HepG2 (cell line): ENCODE measurements around the gene CCDC148. TPM values are rescaled to one million over a fixed set of nuclear protein-coding genes. Genes with fewer than 3 reads are reported as not detected.
A peak's percentile ranks its signal among the peaks of the same experiment; 100 is the strongest.

Source experiments
- ELF3 ChIP-seq: IDR thresholded peaks from 2 replicates; pipeline ENCODE4 v1.6.1; 2016; ENCODE audit warnings: missing genetic modification reagents, missing compliant biosample characterization
- FOXA1 ChIP-seq, 2 experiments: fragments of 450-650 bp in 1 of 2; sonication (generic) in 1 of 2; formaldehyde crosslinking in 1 of 2; IDR thresholded peaks; 2 replicates each; pipeline versions ENCODE4 v1.4.0 to v1.6.1; 2016 to 2020; ENCODE audit warnings: missing genetic modification reagents in 1 of 2
- FOXK1 ChIP-seq: sonication (generic); formaldehyde crosslinking; IDR thresholded peaks from 2 replicates; pipeline ENCODE4 v1.4.0; 2020; ENCODE audit warnings: low read depth, missing genetic modification reagents, borderline replicate concordance
- GZF1 ChIP-seq: sonication (generic); formaldehyde crosslinking; IDR thresholded peaks from 2 replicates; pipeline ENCODE4 v1.5.1; 2020; ENCODE audit warnings: mild to moderate bottlenecking, missing genetic modification reagents
- NCOA1 ChIP-seq: sonication (generic); formaldehyde crosslinking; IDR thresholded peaks from 2 replicates; pipeline ENCODE4 v1.9.0; 2021; ENCODE audit warnings: missing genetic modification reagents
- NR2C2 ChIP-seq: sonication (generic); formaldehyde crosslinking; IDR thresholded peaks from 2 replicates; pipeline ENCODE4 v1.4.0; 2020; ENCODE audit warnings: missing genetic modification reagents, mild to moderate bottlenecking, moderate library complexity, borderline replicate concordance
- PHF21A ChIP-seq: sonication (generic); formaldehyde crosslinking; IDR thresholded peaks from 2 replicates; pipeline ENCODE4 v1.5.0; 2020; ENCODE audit warnings: mild to moderate bottlenecking, missing genetic modification reagents
- RXRB ChIP-seq: IDR thresholded peaks from 2 replicates; pipeline ENCODE4 v1.6.1; 2016; ENCODE audit warnings: borderline replicate concordance, missing genetic modification reagents, missing compliant biosample characterization
- SPEN ChIP-seq: sonication (generic); formaldehyde crosslinking; IDR thresholded peaks from 2 replicates; pipeline ENCODE4 v1.5.1; 2020; ENCODE audit warnings: low read depth, mild to moderate bottlenecking, missing genetic modification reagents
- TEAD2 ChIP-seq: sonication (generic); formaldehyde crosslinking; IDR thresholded peaks from 2 replicates; pipeline ENCODE4 v1.9.0; 2021; ENCODE audit warnings: missing genetic modification reagents
- ZBTB20 ChIP-seq: sonication (generic); formaldehyde crosslinking; IDR thresholded peaks from 2 replicates; pipeline ENCODE4 v1.8.1; 2023; ENCODE audit warnings: missing genetic modification reagents, low read depth, mild to moderate bottlenecking, borderline replicate concordance
- ZC3H13 ChIP-seq: sonication (generic); formaldehyde crosslinking; IDR thresholded peaks from 2 replicates; pipeline ENCODE4 v1.8.1; 2023; ENCODE audit warnings: mild to moderate bottlenecking, missing genetic modification reagents, moderate library complexity
- ZFP41 ChIP-seq: sonication (generic); formaldehyde crosslinking; IDR thresholded peaks from 2 replicates; pipeline ENCODE4 v1.4.0; 2020; ENCODE audit warnings: mild to moderate bottlenecking, missing genetic modification reagents, borderline replicate concordance
- ZNF337 ChIP-seq: sonication (generic); formaldehyde crosslinking; IDR thresholded peaks from 2 replicates; pipeline ENCODE4 v1.5.1; 2020; ENCODE audit warnings: missing genetic modification reagents, low read depth, mild to moderate bottlenecking, borderline replicate concordance
- ZNF782 ChIP-seq: sonication (generic); formaldehyde crosslinking; IDR thresholded peaks from 2 replicates; pipeline ENCODE4 v1.4.0; 2020; ENCODE audit warnings: missing genetic modification reagents, mild to moderate bottlenecking, borderline replicate concordance
- ZNF850 ChIP-seq: sonication (generic); formaldehyde crosslinking; conservative IDR thresholded peaks from 2 replicates; pipeline ENCODE4 v1.9.0; 2021; ENCODE audit warnings: mild to moderate bottlenecking, missing genetic modification reagents
- polyA plus RNA-seq, 8 experiments: library from polyadenylated mRNA; depleted of rRNA in 3 of 8; stranded (reverse) in 7 of 8; unstranded in 1 of 8; fragments of >200 nt; fragmentation: Illumina TruSeq in 4 of 8; extraction: Trizol in 4 of 8; gene quantifications; 2 replicates each; pipeline versions ENCODE4 v1.2.1 to v1.2.3, GENCODE V29; 2011 to 2016; ENCODE audit warnings: low read depth in 4 of 8, missing spikeins in 1 of 8, mixed read lengths in 1 of 8; ENCODE audit not compliant: insufficient read depth in 1 of 8
- total RNA-seq, 5 experiments: library from RNA; depleted of rRNA; stranded (reverse); fragments of >200 nt; fragmentation: Illumina TruSeq; extraction: Trizol; gene quantifications; 2 replicates each; pipeline ENCODE4 v1.2.3, GENCODE V29; 2016; ENCODE audit warnings: low read depth in 1 of 5
- TF ChIP-seq, protein P1 (sequence below): IDR thresholded peaks from 2 replicates; pipeline ENCODE4 v1.6.1; 2012; ENCODE audit warnings: low read depth, low read length, improper control_type of control experiment
- TF ChIP-seq, protein P2 (sequence below): sonication (generic); formaldehyde crosslinking; conservative IDR thresholded peaks from 2 replicates; pipeline ENCODE4 v1.4.0; 2020; ENCODE audit warnings: missing genetic modification reagents
- TF ChIP-seq, protein P3 (sequence below): sonication (generic); formaldehyde crosslinking; IDR thresholded peaks from 2 replicates; pipeline ENCODE4 v1.9.0; 2022; ENCODE audit warnings: missing genetic modification reagents, mild to moderate bottlenecking, borderline replicate concordance
- TF ChIP-seq, protein P4 (sequence below): sonication (generic); formaldehyde crosslinking; IDR thresholded peaks from 2 replicates; pipeline ENCODE4 v1.5.0; 2020; ENCODE audit warnings: missing genetic modification reagents
- TF ChIP-seq, protein P5 (sequence below): sonication (generic); formaldehyde crosslinking; IDR thresholded peaks from 2 replicates; pipeline ENCODE4 v1.5.0; 2020; ENCODE audit warnings: missing genetic modification reagents, mild to moderate bottlenecking, borderline replicate concordance

The CCDC148 gene
- total and polyA plus RNA-seq, 2 of the 13 experiments (the other 11 are each of a cell fraction or from before 2014, with no cell fraction given) = 0.30 to 0.49 TPM

DNA sequence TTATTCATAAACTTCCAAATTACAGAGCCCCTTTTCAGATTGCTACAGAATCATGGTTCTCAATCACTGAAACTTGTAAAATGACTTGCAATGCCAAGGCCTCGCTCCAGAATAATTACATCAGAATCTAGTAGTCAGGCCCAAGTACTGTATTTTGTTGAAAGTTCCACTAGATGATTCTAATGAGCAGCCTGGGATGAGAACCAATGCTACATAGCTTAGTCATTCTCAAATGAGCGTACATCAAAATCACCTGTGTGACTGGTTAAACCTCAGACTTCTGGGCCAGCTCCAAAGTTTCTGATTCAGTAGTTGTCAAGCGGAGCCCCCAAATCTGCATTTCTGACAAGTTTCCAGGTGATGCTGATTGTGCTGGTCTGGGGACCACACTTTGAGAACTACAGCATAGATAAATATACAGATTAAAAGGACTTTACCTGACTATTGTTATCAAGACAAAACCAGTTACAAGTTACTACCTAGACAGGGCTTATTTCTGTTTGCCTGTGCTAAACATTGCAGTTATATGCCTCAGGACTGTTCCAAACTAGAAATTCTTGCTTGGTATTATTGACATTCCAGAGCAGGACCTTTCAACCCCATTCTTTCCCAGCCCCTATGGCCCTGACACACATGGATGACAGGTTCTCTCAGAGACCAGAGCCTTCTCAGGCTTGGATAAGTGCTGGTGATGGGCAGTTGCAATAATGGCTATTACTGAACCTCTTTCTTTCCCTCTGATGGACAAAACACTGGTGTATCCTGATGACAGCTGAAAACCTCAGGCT, 271.8 kb downstream of the CCDC148 start (continued):
- TF ChIP-seq, protein P1, sequence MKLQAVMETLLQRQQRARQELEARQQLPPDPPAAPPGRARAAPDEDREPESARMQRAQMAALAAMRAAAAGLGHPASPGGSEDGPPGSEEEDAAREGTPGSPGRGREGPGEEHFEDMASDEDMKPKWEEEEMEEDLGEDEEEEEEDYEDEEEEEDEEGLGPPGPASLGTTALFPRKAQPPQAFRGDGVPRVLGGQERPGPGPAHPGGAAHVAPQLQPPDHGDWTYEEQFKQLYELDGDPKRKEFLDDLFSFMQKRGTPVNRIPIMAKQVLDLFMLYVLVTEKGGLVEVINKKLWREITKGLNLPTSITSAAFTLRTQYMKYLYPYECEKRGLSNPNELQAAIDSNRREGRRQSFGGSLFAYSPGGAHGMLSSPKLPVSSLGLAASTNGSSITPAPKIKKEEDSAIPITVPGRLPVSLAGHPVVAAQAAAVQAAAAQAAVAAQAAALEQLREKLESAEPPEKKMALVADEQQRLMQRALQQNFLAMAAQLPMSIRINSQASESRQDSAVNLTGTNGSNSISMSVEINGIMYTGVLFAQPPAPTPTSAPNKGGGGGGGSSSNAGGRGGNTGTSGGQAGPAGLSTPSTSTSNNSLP = peak; percentile 23; the same call in 1 of the 2 replicates
- no peak for TF ChIP-seq ZFP41 (CRISPR knock-in tag)
- TF ChIP-seq, protein P2, sequence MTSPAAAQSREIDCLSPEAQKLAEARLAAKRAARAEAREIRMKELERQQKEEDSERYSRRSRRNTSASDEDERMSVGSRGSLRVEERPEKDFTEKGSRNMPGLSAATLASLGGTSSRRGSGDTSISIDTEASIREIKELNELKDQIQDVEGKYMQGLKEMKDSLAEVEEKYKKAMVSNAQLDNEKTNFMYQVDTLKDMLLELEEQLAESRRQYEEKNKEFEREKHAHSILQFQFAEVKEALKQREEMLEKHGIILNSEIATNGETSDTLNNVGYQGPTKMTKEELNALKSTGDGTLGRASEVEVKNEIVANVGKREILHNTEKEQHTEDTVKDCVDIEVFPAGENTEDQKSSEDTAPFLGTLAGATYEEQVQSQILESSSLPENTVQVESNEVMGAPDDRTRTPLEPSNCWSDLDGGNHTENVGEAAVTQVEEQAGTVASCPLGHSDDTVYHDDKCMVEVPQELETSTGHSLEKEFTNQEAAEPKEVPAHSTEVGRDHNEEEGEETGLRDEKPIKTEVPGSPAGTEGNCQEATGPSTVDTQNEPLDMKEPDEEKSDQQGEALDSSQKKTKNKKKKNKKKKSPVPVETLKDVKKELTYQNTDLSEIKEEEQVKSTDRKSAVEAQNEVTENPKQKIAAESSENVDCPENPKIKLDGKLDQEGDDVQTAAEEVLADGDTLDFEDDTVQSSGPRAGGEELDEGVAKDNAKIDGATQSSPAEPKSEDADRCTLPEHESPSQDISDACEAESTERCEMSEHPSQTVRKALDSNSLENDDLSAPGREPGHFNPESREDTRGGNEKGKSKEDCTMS = no peak
- TF ChIP-seq FOXA1 (IDR thresholded peaks at IDR 0.05) = no peak
- TF ChIP-seq FOXA1 (CRISPR knock-in tag; IDR thresholded peaks at IDR 0.05) = peak; percentile 81
- no peak for TF ChIP-seq ZNF782
- no peak for TF ChIP-seq ZNF850 (CRISPR knock-in tag)
- TF ChIP-seq, protein P3, sequence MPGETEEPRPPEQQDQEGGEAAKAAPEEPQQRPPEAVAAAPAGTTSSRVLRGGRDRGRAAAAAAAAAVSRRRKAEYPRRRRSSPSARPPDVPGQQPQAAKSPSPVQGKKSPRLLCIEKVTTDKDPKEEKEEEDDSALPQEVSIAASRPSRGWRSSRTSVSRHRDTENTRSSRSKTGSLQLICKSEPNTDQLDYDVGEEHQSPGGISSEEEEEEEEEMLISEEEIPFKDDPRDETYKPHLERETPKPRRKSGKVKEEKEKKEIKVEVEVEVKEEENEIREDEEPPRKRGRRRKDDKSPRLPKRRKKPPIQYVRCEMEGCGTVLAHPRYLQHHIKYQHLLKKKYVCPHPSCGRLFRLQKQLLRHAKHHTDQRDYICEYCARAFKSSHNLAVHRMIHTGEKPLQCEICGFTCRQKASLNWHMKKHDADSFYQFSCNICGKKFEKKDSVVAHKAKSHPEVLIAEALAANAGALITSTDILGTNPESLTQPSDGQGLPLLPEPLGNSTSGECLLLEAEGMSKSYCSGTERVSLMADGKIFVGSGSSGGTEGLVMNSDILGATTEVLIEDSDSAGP (CRISPR knock-in tag) = no peak
- no peak for TF ChIP-seq ZC3H13 (CRISPR knock-in tag)
- peak; percentile 27; the same call in 1 of the 2 replicates for TF ChIP-seq NR2C2 (CRISPR knock-in tag)
- TF ChIP-seq SPEN (CRISPR knock-in tag) = 0 out of 2 replicates have a peak, but pooled peaks have one; percentile 41
- TF ChIP-seq PHF21A = peak; percentile 87; the same call in 1 of the 2 replicates
- TF ChIP-seq ELF3 (CRISPR knock-in tag) = peak; percentile 83
- peak; percentile 55; the same call in 1 of the 2 replicates for TF ChIP-seq FOXK1 (CRISPR knock-in tag)
- TF ChIP-seq ZNF337 (CRISPR knock-in tag) = 0 out of 2 replicates have a peak, but pooled peaks have one; percentile 44
- TF ChIP-seq, protein P4, sequence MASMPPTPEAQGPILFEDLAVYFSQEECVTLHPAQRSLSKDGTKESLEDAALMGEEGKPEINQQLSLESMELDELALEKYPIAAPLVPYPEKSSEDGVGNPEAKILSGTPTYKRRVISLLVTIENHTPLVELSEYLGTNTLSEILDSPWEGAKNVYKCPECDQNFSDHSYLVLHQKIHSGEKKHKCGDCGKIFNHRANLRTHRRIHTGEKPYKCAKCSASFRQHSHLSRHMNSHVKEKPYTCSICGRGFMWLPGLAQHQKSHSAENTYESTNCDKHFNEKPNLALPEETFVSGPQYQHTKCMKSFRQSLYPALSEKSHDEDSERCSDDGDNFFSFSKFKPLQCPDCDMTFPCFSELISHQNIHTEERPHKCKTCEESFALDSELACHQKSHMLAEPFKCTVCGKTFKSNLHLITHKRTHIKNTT (CRISPR knock-in tag) = no peak
- TF ChIP-seq, protein P5, sequence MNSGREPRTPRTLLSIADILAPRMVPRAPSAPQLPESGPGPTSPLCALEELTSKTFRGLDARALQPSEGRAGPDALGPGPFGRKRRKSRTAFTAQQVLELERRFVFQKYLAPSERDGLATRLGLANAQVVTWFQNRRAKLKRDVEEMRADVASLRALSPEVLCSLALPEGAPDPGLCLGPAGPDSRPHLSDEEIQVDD (CRISPR knock-in tag) = no peak
- TF ChIP-seq NCOA1 = 0 out of 2 replicates have a peak, but pooled peaks have one; percentile 55
- peak; percentile 92 for TF ChIP-seq ZBTB20
- peak; percentile 80; the same call in 1 of the 2 replicates for TF ChIP-seq RXRB (CRISPR knock-in tag)
- TF ChIP-seq GZF1 (CRISPR knock-in tag) = no peak
- 0 out of 2 replicates have a peak, but pooled peaks have one; percentile 35 for TF ChIP-seq TEAD2 (CRISPR knock-in tag)
